ENCODE data around the gene MROH8. TPM values are rescaled to one million over a fixed set of nuclear protein-coding genes. Genes with fewer than 3 reads are reported as not detected.
A peak's percentile ranks its signal among the peaks of the same experiment; 100 is the strongest.

The MROH8 gene
- total and polyA plus RNA-seq, 8 donors, result 0.43 to 6.4 (median 1.8) TPM; not detected in 1

DNA sequence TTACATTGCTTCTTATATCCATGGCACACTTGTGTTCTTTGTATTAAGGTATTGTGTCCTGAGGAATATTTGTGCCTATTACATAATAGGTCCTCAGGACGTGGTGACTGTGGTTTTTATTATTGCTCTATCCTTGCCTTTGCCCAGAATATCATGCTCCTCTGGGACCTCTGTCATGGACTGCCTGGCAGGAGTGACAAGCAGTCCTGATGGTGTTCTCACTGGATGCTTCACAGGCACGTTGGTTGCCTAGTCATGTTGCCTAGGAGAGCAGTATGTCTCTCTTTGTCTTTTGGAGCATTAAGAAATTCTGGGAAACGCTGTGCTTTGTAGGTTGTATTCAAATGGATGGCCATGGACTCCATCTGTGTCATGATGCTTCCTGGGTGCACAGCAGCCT, 24.7 kb upstream of the MROH8 start:
- TF ChIP-seq POLR2A (IDR thresholded peaks at IDR 0.05) (no peak), POLR2AphosphoS5 (IDR thresholded peaks at IDR 0.05) (no peak), EP300 (IDR thresholded peaks at IDR 0.05) (no peak)
- TF ChIP-seq, protein P1, sequence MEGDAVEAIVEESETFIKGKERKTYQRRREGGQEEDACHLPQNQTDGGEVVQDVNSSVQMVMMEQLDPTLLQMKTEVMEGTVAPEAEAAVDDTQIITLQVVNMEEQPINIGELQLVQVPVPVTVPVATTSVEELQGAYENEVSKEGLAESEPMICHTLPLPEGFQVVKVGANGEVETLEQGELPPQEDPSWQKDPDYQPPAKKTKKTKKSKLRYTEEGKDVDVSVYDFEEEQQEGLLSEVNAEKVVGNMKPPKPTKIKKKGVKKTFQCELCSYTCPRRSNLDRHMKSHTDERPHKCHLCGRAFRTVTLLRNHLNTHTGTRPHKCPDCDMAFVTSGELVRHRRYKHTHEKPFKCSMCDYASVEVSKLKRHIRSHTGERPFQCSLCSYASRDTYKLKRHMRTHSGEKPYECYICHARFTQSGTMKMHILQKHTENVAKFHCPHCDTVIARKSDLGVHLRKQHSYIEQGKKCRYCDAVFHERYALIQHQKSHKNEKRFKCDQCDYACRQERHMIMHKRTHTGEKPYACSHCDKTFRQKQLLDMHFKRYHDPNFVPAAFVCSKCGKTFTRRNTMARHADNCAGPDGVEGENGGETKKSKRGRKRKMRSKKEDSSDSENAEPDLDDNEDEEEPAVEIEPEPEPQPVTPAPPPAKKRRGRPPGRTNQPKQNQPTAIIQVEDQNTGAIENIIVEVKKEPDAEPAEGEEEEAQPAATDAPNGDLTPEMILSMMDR (IDR thresholded peaks at IDR 0.05), result no peak
- Histone ChIP-seq H3K36me3 (peaks cover 53 to 96% (median 90%) of the 10 kb centered on the region in 4 donors), H3K27ac (no peak overlapping the region), H3K4me3 (no peak overlapping the region), H3K4me1 (peaks cover 0 to 16% (median 8%) of the 10 kb centered on the region in 4 donors), H3K9me3 (no peaks in the 10 kb centered on the region), H3K27me3 (no peaks in the 10 kb centered on the region)
- DNase-seq, result no peak
- 74 to 83% (median 76%) methylated on average over 3 of the region's 3 CpGs for WGBS, 5 donors
- intact Hi-C loops (cut with DNase I; ENCODE audit: low total_unique reads), result loop anchor here (5.0 kb wide), 1 partner anchor 323 kb away; the partner anchor contains the start of gene BLCAP

DNA sequence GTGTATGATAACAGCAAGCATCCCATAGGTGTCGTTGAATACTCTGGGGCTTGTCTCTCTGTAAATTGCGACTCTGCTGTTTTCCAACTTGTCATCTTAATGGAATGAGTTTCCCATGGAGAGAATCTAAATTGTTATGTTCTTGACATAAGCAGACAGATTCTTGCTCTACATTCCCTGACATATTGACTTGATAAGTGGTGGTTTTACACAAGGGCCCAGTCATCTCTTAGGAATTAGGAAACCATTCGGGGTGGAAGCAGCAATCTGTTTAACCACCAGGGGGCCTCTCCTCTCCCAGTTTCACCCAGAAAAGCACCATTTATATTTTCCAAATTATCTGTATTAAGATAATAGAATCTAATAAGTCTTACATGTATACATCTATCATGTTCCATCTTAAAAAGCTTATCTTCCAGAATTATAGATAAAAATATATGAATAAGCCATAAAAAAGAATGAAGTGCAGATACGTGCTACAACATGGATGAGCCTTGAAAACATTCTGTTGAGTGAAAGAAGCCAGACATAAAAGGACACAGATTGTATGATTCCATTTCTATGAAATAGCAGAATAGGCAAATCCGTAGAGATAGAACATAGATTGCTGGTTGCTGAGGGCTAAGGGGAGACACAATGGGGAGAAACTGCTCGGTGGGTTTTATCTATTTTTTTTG, 23.1 kb upstream of the MROH8 start:
- peaks cover 42 to 96% (median 88%) of the 10 kb centered on the region in 4 donors for H3K36me3 ChIP-seq
- whole genome bisulfite sequencing, 5 donors, result 64 to 74% (median 72%) methylated on average over 6 of the region's 6 CpGs
- H3K4me1 ChIP-seq, result peaks cover 0 to 16% (median 8%) of the 10 kb centered on the region in 4 donors
- H3K27ac ChIP-seq, result peak overlapping the region in 4 of 5 donors; percentile 49 to 68 (median 57)
- H3K4me3 ChIP-seq, result no peak overlapping the region
- TF ChIP-seq, protein P1 (IDR thresholded peaks at IDR 0.05), result peak in 5 of 7 experiments; percentile 46 to 81 (median 74)
- TF ChIP-seq POLR2AphosphoS5 (IDR thresholded peaks at IDR 0.05) (peak in 1 of 3 donors; percentile 24), POLR2A (IDR thresholded peaks at IDR 0.05) (no peak)
- no peaks in the 10 kb centered on the region for H3K9me3 ChIP-seq
- DNase-seq, result peak in 1 of 2 donors; percentile 72
- no peaks in the 10 kb centered on the region for H3K27me3 ChIP-seq
- intact Hi-C loops (cut with DNase I; ENCODE audit: low total_unique reads), result loop anchor here (5.0 kb wide), 1 partner anchor 325 kb away; the partner anchor contains the start of gene BLCAP

DNA sequence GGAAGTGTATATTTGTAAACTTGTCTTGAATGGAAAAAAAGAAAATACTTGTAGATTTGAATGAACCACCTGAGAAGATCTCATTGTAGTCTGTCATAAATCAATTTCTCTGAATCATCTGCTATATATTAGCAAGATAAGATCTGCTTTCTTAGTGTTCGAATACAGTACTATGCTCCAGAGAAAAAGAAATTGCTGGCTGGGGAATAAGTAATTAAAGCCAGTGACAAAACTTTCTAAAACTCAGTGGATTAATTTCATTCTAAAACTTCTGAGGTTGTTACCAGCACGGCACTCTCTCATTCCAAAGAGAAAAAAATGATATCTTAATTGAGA, 22.4 kb upstream of the MROH8 start:
- Histone ChIP-seq H3K4me3 (no peak overlapping the region), H3K4me1 (peaks cover 0 to 21% (median 8%) of the 10 kb centered on the region in 4 donors), H3K27ac (peak overlapping the region in 4 of 5 donors; percentile 49 to 68 (median 57)), H3K27me3 (no peaks in the 10 kb centered on the region), H3K36me3 (peaks cover 37 to 94% (median 86%) of the 10 kb centered on the region in 4 donors), H3K9me3 (no peaks in the 10 kb centered on the region)
- 66 to 82% (median 72%) methylated on average over 2 of the region's 2 CpGs for WGBS, 5 donors
- no peak for TF ChIP-seq POLR2AphosphoS5 (IDR thresholded peaks at IDR 0.05)
- DNase-seq, result no peak
- intact Hi-C loops (cut with DNase I; ENCODE audit: low total_unique reads), result loop anchor here (5.0 kb wide), 1 partner anchor 326 kb away; the partner anchor contains the start of gene BLCAP

DNA sequence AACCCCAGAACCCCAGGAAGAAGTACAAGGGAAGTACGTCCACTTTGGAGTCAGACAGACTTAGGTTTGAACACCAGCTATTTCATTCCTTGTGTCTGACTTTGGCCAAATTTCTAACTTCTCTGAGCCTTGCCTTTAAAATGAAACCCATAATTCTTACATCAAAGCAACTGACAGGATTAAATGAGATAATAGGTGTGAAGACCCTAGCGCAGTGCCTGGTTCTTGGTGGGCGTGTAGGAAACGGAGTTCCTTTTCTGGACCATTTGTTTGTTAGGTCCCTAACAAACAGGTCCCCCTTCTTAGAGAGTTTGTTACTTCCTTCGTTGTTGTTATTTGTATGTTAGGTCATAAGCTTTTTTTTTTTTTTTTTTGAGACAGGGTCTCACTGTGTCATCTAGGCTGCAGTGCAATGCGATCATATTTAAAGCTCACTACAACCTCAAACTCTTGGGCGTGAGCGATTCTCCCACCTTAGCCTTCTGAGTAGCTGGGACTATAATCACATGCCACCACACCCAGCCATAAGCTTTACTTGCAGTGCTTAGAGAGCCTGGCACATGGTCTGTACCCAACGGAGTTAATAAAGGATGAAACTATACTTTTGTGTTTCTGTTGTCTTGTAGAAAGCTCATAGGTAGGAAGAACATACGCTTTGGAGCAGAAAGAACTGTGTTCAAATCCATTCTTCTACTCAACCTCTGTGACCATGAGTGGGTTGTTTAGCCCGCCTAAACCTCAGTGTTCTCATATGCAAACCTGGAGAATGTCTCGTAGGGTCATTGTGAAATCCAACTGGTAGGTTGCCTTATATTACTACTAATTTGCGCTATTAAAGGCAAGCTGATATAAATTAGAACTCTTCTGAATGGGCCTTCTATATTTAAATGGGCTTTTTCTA, 21.8 kb upstream of the MROH8 start:
- Histone ChIP-seq H3K36me3 (peaks cover 37 to 94% (median 85%) of the 10 kb centered on the region in 4 donors), H3K27me3 (no peaks in the 10 kb centered on the region), H3K9me3 (no peaks in the 10 kb centered on the region), H3K4me1 (peaks cover 0 to 24% (median 8%) of the 10 kb centered on the region in 4 donors), H3K4me3 (no peak overlapping the region), H3K27ac (peak overlapping the region in 3 of 5 donors; percentile 49 to 68 (median 61))
- TF ChIP-seq EP300 (IDR thresholded peaks at IDR 0.05), result no peak
- TF ChIP-seq, protein P1 (IDR thresholded peaks at IDR 0.05), result no peak
- no peak for TF ChIP-seq POLR2A (IDR thresholded peaks at IDR 0.05)
- no peak for TF ChIP-seq POLR2AphosphoS5 (IDR thresholded peaks at IDR 0.05)
- no peak for DNase-seq
- 91 to 94% (median 93%) methylated on average over 13 of the region's 13 CpGs for WGBS, 5 donors
- intact Hi-C loops (cut with DNase I; ENCODE audit: low total_unique reads), result loop anchor here (5.0 kb wide), 1 partner anchor 326 kb away; the partner anchor contains the start of gene BLCAP
